Fibroblast of mammary gland (primary cell): ENCODE measurements around the gene OPCML.

Experiments used
- DNase-seq: peaks from one replicate; pipeline ENCODE4 v3.0.0-alpha.2; 2010; ENCODE audit warnings: low read depth
- H3K4me3 ChIP-seq: 2 replicates; pipeline ENCODE4 v1.5.1; 2011; ENCODE audit warnings: low read depth, mild to moderate bottlenecking, low read length, moderate library complexity; ENCODE audit not compliant: control insufficient read depth
- CTCF ChIP-seq: conservative IDR thresholded peaks from 2 replicates; pipeline ENCODE4 v1.5.1; 2011; ENCODE audit warnings: low read depth, low read length, inconsistent platforms; ENCODE audit not compliant: control insufficient read depth, insufficient read depth

Gene OPCML

GRCh38 chr11:132466983-132467382, 1065.3 kb downstream of the OPCML start:
- no peak for TF ChIP-seq CTCF
- no peak for DNase-seq

DNA sequence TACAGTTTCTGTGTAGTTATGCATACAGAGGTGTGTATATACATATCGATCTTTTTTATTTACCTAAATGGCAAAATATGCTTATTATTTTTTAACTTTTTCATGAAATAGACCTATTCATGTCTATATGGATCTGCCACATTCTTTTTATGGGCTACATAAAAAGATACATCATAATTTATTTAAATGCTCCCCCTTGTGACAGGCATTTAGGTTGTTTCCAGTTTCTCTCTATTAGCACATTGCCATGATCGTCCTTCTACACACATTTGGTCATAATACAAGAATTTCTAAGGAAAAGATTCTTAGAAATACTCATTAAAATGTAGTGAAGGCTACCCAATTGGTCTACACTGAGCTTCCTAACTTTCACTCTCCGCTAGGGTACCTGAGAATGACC, 1067.4 kb downstream of the OPCML start:
- no peak for TF ChIP-seq CTCF
- no peak overlapping the region for H3K4me3 ChIP-seq
- DNase-seq: no peak

More at GRCh38 chr11:132466983-132467382, 1065.3 kb downstream of the OPCML start:
- H3K4me3 ChIP-seq: no peak overlapping the region

- TF ChIP-seq CTCF: no peak
- H3K4me3 ChIP-seq: no peak overlapping the region
- DNase-seq: no peak
Measured at GRCh38 chr11:132464003-132464342, 1068.3 kb downstream of the OPCML start.

DNA sequence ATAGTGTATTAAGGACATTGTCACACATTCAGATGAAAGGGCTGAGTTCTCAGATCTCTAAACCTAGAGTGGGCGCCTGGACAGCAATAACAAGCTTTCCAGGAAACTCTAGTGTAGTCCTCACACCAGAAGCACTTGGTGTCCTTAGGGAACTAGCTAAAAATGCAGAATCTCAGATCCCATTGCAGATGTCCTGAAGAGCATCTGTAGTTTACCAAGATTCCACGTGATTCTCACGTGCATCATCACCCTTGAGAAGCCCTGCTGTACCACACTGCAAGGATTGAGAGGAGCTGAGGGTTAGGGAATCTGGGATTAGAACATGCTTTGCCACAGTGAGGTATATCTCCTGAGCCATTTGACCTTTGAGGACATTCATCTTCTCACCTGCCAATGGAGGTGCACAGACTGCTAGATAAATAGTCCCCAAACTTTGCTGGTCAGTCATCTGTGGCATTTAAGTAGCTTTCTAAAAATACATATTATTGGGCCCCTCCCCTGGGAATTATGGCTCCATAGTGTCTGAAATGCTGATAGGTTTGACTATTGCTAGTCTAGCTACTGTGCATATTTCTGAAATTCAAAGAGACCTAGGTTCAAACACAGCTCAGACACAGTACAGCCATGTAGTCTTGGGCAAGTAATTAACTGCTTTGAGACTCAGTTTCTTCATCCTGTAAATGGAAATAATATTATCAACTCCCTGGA, 1068.9 kb downstream of the OPCML start:
- no peak for TF ChIP-seq CTCF
- H3K4me3 ChIP-seq: no peak overlapping the region
- no peak for DNase-seq

DNA sequence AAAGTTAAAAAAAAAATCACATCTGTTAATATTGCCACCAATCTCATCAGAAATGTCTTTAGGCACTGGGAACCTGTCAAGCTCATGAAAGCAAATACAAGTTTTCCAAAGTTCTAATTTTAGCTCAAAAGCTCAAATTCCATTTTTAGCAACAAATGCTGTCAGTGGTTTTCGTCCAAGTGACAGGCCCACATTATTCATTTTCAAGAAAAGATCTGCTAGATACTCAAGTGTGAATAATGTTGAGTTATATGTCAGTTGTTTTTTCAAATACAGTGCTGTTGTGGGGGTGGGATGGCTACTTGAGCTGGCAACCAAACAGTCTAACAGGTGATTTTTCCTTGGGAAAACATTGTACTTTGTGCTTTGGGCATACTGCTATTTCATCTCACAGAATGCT, 1072.6 kb downstream of the OPCML start:
- TF ChIP-seq CTCF: no peak
- H3K4me3 ChIP-seq: no peak overlapping the region
- DNase-seq: no peak

GRCh38 chr11:132457445-132457844, 1074.9 kb downstream of the OPCML start:
- no peak overlapping the region for H3K4me3 ChIP-seq
- no peak for DNase-seq
- no peak for TF ChIP-seq CTCF

DNA sequence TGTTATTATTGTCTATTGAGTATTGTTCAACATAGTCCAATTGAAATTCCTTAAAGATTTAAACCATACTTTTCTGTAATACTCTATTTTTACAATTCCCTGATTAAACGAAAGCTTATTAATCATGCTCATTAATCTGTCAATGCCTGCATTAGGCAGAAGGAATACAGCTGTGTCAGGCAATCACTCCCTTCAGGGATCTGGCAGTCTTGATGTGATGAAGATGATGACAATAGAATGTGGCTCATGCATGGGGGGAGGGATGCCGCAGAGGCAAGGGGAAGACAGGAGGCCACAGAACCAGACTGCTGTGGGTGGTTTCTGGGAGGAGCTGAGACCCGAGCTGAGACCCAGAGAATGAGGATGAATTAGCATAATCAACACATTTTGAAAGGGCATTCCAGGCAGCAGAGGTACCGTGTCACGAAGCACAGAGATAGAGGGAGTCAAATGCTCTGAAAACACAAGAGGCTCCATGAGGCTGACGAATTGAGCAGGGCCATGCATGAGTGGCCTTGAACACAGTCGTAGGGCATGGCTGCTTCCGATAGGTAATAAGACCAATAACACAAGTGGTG, 1075.5 kb downstream of the OPCML start:
- no peak overlapping the region for H3K4me3 ChIP-seq
- DNase-seq: no peak
- no peak for TF ChIP-seq CTCF
